Measurements from ENCODE around the gene SSBP1.
A peak's percentile ranks its signal among the peaks of the same experiment; 100 is the strongest.

Gene SSBP1

DNA sequence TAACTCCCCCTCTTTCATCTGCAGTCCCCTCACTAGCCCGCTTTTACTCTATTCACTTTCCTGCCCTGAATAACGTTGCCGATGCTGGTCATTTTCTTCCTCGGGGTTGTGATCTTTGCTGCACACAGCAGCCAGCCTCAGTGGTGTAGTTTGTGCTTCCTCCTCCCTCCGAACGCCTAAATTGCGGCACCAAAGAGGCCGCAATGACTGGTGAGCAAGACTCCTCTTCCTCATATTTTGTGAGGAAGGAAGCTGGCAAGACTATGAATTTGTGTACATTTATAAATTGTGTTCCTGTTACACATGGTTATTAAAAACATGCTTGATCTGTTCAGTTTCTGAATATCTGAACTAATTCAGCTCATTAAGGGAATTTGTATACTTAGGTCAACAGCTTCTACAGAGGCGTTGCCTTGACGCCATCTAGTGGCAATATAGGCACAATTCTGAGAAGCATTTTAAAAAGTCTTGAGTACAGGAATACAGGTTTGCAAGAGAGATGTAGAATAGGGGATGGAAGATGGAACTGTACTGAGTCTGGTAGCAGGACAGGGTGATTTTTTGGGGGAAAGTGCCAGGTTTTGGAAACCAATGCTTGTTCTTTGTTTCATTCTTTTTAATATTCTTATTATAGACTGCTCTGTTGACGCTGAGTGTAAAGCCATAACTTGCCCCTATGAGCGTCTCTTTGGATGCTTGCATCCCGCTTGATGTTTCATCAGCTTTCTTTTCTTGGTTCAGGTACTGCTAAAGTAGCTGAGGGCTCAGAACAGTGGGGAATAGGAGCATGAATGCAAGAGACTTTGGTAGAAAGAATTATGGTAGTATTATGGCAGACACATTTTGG is 47.8 kb downstream of the SSBP1 start:
- DNase-seq = peak; percentile 54

DNA sequence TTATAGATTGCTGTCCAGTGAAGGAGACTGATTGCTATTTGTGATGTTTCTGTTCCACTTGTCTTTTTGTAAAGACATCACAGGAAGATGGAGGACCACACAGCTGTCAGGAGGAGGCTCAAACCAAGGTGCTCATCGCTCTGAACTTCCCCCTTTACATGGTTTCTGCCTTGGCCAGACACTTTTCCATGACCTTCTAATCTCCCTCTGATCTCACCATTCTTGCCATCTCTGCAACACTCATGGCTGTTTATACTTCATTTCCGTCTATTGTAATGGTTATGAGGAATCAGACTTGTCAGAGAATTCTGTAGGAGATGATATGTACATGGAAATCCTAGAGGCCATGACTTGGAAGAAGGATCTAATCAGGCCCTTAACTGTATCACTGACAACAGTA is 50.1 kb downstream of the SSBP1 start:
- DNase-seq = no peak

DNA sequence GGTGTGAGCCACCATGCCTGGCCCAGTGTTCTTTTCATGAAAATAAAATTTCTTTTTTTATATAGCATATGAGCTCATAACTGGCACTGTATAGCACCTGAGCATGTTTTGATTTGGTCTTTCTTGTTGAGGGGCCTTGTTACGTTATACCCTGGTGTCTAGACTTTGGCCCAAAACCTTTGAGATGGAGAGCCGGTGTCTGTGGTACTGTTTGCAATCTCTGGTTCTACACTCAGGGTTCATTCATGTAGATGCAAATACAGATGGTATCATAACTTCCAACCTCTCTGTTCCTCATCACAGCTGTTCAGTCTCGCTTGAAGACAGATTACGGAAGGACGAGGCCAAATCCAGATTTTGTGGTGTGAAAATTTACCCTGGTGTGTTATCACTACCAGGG is 51.8 kb downstream of the SSBP1 start, which contains the start of gene TAS2R5:
Gene TAS2R5, plus strand, starts transcription at position 301 of the 400 bp plus-strand sequence. CDS start 145 bp downstream, outside the sequence.
- DNase-seq = no peak

DNA sequence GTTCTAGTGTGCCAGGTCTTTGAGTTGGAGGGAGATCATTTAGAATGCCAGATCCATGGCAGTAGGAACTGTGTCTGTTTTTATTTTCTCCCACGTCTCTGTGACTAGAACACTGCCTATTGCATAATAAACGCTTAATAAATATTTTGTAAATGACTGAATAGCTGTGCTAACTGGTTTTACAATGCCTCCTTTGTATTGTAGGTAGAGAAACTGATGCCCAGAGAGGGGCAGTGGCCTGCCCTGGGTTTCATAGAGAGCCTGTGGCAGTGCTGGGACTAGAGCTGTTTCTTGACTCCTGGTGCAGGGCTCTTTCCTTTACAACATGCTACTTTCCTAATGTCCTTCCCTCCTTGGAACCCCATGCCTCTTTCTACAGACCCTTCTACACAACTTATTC is 54.4 kb downstream of the SSBP1 start:
- no peak for DNase-seq
